Lower lobe of right lung (tissue), 2 donors: ENCODE data around the gene MED12. TPM values are rescaled to one million over a fixed set of nuclear protein-coding genes. Genes with fewer than 3 reads are reported as not detected.

Experiments
- ATAC-seq, 2 donors: fragments of 200-7000 bp; cut with Tn5 transposase; one replicate each; pipeline ENCODE4 v1.9.1; 2020 to 2022; ENCODE audit warnings: mild to moderate bottlenecking in 2 of 2, moderate library complexity in 2 of 2
- DNase-seq: peaks from one replicate; pipeline ENCODE4 v3.0.0-alpha.2; 2020
- H3K27ac ChIP-seq: fragments of 200-600 bp; one replicate; pipeline ENCODE4 v1.8.0; 2022
- H3K27me3 ChIP-seq: fragments of 200-600 bp; one replicate; pipeline ENCODE4 v1.8.0; 2022; ENCODE audit warnings: low read depth
- H3K36me3 ChIP-seq: fragments of 200-600 bp; one replicate; pipeline ENCODE4 v1.8.0; 2022; ENCODE audit warnings: mild to moderate bottlenecking
- H3K4me1 ChIP-seq: fragments of 200-600 bp; one replicate; pipeline ENCODE4 v1.8.0; 2022
- H3K4me3 ChIP-seq: fragments of 200-600 bp; one replicate; pipeline ENCODE4 v1.8.0; 2022; ENCODE audit warnings: mild to moderate bottlenecking
- H3K9me3 ChIP-seq: fragments of 200-600 bp; one replicate; pipeline ENCODE4 v1.8.0; 2022
- CTCF ChIP-seq: fragments of 200-600 bp; IDR thresholded peaks from one replicate; pipeline ENCODE4 v1.8.0; 2022; ENCODE audit warnings: antibody characterized with exemption, mild to moderate bottlenecking
- intact Hi-C: fragments of 100-400 bp; cut with DNase I; formaldehyde crosslinking; loops from one replicate; pipeline ENCODE4 v1.11.0; 2022
- total RNA-seq: library from RNA; stranded (reverse); fragmentation: NEBNext Ultra II Directional; extraction: Animal tissue kit (Norgen Biotek cat#: 25700); gene quantifications from one replicate; pipeline ENCODE4 v1.2.1, GENCODE V29; 2021
- donor health status: DM: no; HTN: yes; CAD: no; lungs with severe emphysema.

MED12 gene
- total RNA-seq, 1 donor from 2014 or later: 48.4 TPM

DNA sequence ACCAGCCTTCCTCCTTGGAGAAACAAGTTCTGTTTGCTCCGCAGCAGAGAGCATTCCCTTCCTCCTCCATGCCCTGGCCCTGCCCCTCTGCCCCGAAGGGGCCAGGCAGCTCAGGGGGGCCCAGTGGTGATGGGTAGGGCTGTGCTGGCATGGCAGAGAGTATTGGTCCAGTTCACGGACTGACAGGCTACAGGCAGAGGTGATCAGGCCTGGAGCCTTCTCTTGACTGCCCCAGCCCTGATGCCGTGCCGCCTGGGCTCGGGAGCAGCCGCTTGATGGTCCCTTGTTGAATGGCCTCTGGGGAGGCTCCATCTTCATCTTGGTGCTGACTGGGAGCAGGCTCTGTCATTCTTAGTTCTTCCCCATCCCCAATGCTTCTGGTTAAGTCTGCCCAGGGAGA is 35.8 kb downstream of the MED12 start:
- DNase-seq (no peak), ATAC-seq (no peak)
- Histone ChIP-seq H3K36me3 (no peaks in the 10 kb centered on the region), H3K4me3 (no peak overlapping the region), H3K4me1 (no peaks in the 10 kb centered on the region), H3K27me3 (no peaks in the 10 kb centered on the region), H3K9me3 (no peaks in the 10 kb centered on the region), H3K27ac (no peak overlapping the region)
- intact Hi-C loops: no loop called here
- TF ChIP-seq CTCF: no peak

DNA sequence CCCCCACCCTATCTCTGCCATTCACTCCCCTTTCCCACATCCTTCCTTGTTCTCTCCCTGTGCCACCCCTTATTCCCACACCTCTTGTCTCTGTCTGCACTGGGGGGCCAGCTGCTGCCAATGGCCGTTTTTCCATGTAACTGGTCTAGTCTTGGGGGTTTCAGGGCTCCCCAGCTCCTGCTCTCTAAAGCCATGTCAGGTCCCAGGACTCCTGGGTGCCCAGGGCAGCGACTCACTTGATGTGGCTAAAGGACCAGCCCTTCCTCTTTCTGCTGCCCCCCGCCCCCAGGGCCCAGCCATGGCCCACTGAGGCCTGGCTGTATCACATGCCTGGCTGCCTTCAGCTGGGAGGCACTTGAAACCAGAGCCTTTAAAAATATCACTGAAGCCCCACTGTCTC is 36.2 kb downstream of the MED12 start:
- Histone ChIP-seq H3K27ac (no peak overlapping the region), H3K36me3 (no peaks in the 10 kb centered on the region), H3K27me3 (no peaks in the 10 kb centered on the region), H3K4me3 (no peak overlapping the region), H3K9me3 (no peaks in the 10 kb centered on the region), H3K4me1 (no peaks in the 10 kb centered on the region)
- ATAC-seq: no peak
- intact Hi-C loops: no loop called here
- no peak for DNase-seq
- TF ChIP-seq CTCF: no peak

DNA sequence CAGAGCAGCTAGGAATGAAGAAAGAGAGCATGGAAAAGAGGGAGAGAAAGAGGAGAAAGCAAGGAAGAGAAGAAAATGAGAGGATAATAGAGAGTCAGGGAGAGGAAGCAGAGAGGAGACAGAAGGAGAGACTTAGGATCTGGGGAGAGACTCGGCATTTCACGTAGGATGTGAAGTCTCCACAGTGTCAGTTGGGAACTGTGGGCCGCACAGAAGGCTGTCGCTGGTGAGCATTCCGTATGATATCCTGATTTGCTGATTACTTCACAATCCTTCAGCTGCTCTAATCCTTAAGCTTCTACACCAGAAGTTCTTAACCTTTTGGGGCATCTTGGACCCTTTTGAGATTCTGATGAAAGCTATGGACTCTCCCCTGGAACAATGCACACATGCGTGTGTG is 40.2 kb downstream of the MED12 start:
- Histone ChIP-seq H3K4me1 (no peaks in the 10 kb centered on the region), H3K27ac (no peak overlapping the region), H3K4me3 (no peak overlapping the region), H3K36me3 (no peaks in the 10 kb centered on the region), H3K27me3 (no peaks in the 10 kb centered on the region), H3K9me3 (no peaks in the 10 kb centered on the region)
- TF ChIP-seq CTCF: no peak
- intact Hi-C loops: no loop called here
- ATAC-seq: no peak
- no peak for DNase-seq

GRCh38 chrX:71159335-71159734 is 40.9 kb downstream of the MED12 start:
- ATAC-seq: no peak
- Histone ChIP-seq H3K27ac (no peak overlapping the region), H3K9me3 (no peaks in the 10 kb centered on the region), H3K4me3 (no peak overlapping the region), H3K4me1 (no peaks in the 10 kb centered on the region), H3K36me3 (no peaks in the 10 kb centered on the region), H3K27me3 (no peaks in the 10 kb centered on the region)
- intact Hi-C loops: no loop called here
- DNase-seq: no peak
- TF ChIP-seq CTCF: no peak

DNA sequence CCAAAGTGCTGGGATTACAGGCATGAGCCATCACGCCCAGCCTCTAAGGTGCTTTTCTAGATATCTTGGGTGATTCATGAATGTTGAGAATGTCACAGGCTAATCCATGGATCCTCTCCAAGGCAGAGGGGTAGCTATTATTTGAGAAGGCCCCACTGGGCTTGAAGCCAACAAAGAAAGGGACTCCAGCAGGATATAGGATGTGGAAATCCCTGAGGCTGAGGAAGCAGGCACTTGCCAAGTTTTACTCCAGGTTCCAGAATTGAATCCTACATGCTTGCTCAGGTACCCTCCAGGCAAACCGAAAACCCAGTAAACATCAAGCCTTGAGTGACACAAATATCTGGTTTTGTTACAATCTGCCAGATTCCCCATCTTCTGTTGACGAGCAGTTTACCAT is 42.1 kb downstream of the MED12 start:
- no peaks in the 10 kb centered on the region for H3K27me3 ChIP-seq
- no peak overlapping the region for H3K4me3 ChIP-seq
- DNase-seq: no peak
- H3K27ac ChIP-seq: no peak overlapping the region
- intact Hi-C loops: no loop called here
- H3K36me3 ChIP-seq: no peaks in the 10 kb centered on the region
- H3K4me1 ChIP-seq: no peaks in the 10 kb centered on the region
- H3K9me3 ChIP-seq: no peaks in the 10 kb centered on the region
- TF ChIP-seq CTCF: no peak
- no peak for ATAC-seq

GRCh38 chrX:71162981-71163380 is 44.6 kb downstream of the MED12 start:
- no peaks in the 10 kb centered on the region for H3K27me3 ChIP-seq
- ATAC-seq (no peak), DNase-seq (no peak)
- no peaks in the 10 kb centered on the region for H3K9me3 ChIP-seq
- intact Hi-C loops: no loop called here
- H3K27ac ChIP-seq: no peak overlapping the region
- H3K4me3 ChIP-seq: no peak overlapping the region
- no peaks in the 10 kb centered on the region for H3K36me3 ChIP-seq
- TF ChIP-seq CTCF: no peak
- H3K4me1 ChIP-seq: no peaks in the 10 kb centered on the region
